ENCODE measurements around the gene CAPN2. TPM values are rescaled to one million over a fixed set of nuclear protein-coding genes. Genes with fewer than 3 reads are reported as not detected.

CAPN2 gene
- total and polyA plus RNA-seq, 3 donors from 2014 or later, result 99.0 to 179 (median 174) TPM

- WGBS, 2 donors, result 26 to 33% methylated on average over 8 of the region's 8 CpGs
- peak overlapping the region; percentile 32 to 84 for H3K27ac ChIP-seq
- peak; percentile 60 for DNase-seq
- H3K9me3 ChIP-seq, result no peaks in the 10 kb centered on the region
- no peak overlapping the region for H3K4me3 ChIP-seq
- H3K4me1 ChIP-seq, result peaks cover 36% of the 10 kb centered on the region
- TF ChIP-seq, protein P1, sequence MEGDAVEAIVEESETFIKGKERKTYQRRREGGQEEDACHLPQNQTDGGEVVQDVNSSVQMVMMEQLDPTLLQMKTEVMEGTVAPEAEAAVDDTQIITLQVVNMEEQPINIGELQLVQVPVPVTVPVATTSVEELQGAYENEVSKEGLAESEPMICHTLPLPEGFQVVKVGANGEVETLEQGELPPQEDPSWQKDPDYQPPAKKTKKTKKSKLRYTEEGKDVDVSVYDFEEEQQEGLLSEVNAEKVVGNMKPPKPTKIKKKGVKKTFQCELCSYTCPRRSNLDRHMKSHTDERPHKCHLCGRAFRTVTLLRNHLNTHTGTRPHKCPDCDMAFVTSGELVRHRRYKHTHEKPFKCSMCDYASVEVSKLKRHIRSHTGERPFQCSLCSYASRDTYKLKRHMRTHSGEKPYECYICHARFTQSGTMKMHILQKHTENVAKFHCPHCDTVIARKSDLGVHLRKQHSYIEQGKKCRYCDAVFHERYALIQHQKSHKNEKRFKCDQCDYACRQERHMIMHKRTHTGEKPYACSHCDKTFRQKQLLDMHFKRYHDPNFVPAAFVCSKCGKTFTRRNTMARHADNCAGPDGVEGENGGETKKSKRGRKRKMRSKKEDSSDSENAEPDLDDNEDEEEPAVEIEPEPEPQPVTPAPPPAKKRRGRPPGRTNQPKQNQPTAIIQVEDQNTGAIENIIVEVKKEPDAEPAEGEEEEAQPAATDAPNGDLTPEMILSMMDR (IDR thresholded peaks at IDR 0.05), result no peak
- no peak for TF ChIP-seq POLR2A (IDR thresholded peaks at IDR 0.05)
- H3K27me3 ChIP-seq, result no peaks in the 10 kb centered on the region
- intact Hi-C loops (cut with DNase I; ENCODE audit: low total_unique reads), result no loop called here
- H3K36me3 ChIP-seq (ENCODE audit: low read depth, missing control alignments), result no peaks in the 10 kb centered on the region
These were observed 11.2 kb upstream of the CAPN2 start for GRCh38 chr1:223700942-223701637.

DNA sequence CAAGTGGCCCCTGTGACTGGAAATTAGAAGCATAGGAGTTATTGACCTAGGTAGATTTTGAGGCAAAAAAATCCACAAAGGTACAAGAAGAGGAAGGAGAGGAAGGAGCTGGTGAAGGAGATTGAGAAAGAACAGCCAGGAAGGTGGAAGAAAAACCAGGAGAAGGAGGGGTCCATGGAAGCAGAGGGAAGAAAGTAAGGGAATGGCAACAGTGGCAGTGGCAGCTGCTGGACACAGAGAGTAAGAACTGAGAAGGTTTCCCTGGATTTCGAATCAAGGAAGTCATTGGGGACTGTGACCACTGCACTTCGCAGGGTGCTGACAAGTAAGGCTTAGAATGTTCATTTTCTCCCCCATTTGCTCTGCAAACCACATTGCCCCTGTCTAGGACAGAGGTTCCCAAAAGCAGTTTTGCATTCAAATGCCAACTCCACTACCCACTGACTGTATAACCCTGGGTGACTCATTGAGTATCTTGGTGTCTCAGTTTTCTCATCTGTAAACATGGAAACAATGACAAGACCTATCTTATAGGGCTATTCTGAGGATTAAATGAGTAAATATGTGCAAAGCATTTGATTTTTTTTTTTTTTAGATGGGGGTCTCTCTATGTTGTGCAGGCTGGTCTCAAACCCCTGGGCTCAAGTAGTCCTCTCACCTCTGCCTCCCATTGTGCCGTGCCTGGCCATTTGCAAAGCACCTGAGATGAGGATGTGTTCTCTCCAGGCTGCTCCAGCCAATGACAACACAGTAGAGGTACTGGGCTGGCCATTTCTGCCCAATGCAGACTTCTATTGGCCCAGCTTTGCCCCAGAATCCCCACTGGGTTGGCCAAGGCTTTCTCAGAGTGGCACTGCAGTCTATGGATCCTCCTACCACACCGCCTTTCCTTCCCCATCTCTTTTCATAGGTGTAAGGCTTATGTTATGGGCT is 9.3 kb upstream of the CAPN2 start:
- intact Hi-C loops (cut with DNase I; ENCODE audit: low total_unique reads), result no loop called here

GRCh38 chr1:223703668-223704013 is 8.7 kb upstream of the CAPN2 start:
- H3K27me3 ChIP-seq, result no peaks in the 10 kb centered on the region
- TF ChIP-seq POLR2A (IDR thresholded peaks at IDR 0.05), result no peak
- TF ChIP-seq, protein P1 (IDR thresholded peaks at IDR 0.05), result no peak
- no peak overlapping the region for H3K27ac ChIP-seq
- H3K4me1 ChIP-seq, result peaks cover 59% of the 10 kb centered on the region
- intact Hi-C loops (cut with DNase I; ENCODE audit: low total_unique reads), result no loop called here
- DNase-seq, result no peak
- no peak overlapping the region for H3K4me3 ChIP-seq
- 76 to 90% methylated on average over 1 of the region's 1 CpG for WGBS, 2 donors
- no peaks in the 10 kb centered on the region for H3K36me3 ChIP-seq (ENCODE audit: low read depth, missing control alignments)
- H3K9me3 ChIP-seq, result no peaks in the 10 kb centered on the region

More for the DNA sequence above, 9.3 kb upstream of the CAPN2 start:
- Histone ChIP-seq H3K4me1 (peaks cover 55% of the 10 kb centered on the region), H3K27me3 (no peaks in the 10 kb centered on the region), H3K36me3 (ENCODE audit: low read depth, missing control alignments) (no peaks in the 10 kb centered on the region), H3K4me3 (no peak overlapping the region), H3K9me3 (no peaks in the 10 kb centered on the region), H3K27ac (no peak overlapping the region)
- DNase-seq, result no peak
- TF ChIP-seq, protein P1 (IDR thresholded peaks at IDR 0.05), result no peak
- TF ChIP-seq POLR2A (IDR thresholded peaks at IDR 0.05), result no peak
- WGBS, 2 donors, result 87 to 96% methylated on average over 4 of the region's 4 CpGs

DNA sequence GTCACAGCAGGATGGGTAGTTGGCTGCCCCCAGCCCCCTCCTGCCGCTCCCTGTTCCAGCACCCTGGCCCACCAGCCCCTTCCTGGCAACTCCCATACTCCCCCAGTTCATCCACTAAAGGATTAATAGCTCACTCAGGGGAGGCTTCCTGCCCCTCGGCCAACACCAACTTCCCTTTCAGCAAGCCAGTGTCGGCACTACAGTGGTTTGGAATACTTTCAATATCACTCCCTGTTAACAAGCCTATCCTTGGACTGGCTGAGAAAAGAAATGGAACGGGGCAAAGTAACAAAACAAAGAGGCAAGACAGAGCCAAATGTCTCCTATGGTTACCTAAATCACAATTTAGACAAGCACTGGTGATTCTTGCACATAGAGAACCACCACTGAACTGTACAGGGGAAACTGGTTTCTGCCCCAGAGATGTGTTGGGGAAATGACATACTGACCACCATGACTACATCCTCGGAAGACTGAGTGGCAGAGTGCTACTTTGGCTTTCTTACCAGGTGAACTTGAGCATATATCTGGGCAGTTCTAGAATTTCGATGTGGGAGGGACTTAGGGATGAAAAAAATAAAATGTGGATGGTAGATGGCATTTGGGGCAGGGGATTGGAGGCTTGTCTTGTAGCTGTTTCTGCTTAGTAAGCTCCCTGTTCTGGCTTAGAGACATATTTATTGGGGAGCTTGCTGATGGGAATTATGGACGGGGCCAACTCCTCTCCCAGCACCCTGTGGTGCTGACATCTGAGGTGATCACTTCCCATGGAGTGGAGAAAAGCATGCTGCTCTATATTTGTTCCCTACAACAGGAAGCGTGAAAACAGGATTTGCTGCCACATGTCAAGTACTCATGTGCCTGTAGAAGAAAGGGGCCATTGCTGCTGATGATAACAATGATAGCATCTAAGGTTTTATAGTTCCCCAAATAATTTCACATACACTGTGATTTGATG is 7.1 kb upstream of the CAPN2 start:
- H3K27ac ChIP-seq, result peak overlapping the region in 1 of 2 donors; percentile 89
- intact Hi-C loops (cut with DNase I; ENCODE audit: low total_unique reads), result no loop called here

More for the DNA sequence above, 7.1 kb upstream of the CAPN2 start:
- no peaks in the 10 kb centered on the region for H3K36me3 ChIP-seq (ENCODE audit: low read depth, missing control alignments)
- WGBS, 2 donors, result 56 to 61% methylated on average over 7 to 8 of the region's 8 CpGs
- H3K4me3 ChIP-seq, result no peak overlapping the region
- no peak for DNase-seq
- peaks cover 56% of the 10 kb centered on the region for H3K4me1 ChIP-seq
- TF ChIP-seq, protein P1 (IDR thresholded peaks at IDR 0.05), result no peak
- no peak for TF ChIP-seq POLR2A (IDR thresholded peaks at IDR 0.05)
- no peaks in the 10 kb centered on the region for H3K27me3 ChIP-seq
- H3K9me3 ChIP-seq, result no peaks in the 10 kb centered on the region

Data from testis (tissue), 3 donors.